CD4-positive, alpha-beta T cell treated with Interleukin-12 subunit alpha and Interleukin-12 subunit beta, for 1 hour (primary cell): ENCODE results near the gene AFF3.

ENCODE experiments used
- DNase-seq: peaks from one replicate; pipeline ENCODE4 v3.0.0-alpha.2; 2020

AFF3 gene

DNA sequence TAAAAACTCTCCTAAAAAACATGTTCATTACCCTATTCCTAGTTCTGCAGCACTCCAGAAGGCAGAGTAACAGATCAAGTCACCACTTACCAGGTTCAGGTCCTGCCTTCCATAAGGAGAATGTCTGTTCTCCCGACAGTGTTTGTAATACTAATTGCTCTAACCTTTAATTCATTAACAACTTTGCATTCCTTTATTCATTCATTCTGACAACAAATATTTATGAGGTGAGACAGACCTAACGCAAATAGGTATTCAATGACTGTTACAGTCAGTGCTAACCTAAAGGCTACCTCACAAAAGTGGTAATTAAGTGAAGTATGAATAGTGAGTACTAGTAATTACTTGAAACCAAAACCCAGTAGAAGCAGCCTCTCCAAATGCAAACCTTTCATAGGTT, 224.0 kb downstream of the AFF3 start:
- DNase-seq = no peak

DNA sequence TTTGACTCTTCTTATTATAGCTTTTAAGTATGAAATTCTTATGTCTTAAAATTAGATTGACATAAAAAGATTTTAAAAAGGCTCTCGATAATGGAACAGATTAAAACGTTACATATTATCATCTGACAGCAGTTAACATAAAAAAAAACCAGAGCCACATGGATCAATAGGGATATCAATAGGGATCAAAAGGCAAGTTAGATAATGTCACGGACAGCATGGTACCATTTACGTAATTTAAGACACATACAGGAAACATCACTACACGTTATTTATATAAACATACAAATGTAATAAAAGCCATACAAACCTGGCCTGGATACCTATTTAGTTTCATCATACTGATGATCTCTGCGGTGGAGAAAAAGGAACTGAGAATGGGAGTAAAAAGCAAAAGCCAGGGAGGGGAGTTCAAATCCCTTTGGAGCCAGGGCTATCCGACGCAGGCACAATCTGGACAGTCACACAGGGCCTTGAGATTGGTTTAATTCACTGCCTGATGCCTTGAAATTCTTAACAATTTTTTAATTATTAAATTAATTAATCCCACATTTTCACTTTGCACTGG, 227.2 kb downstream of the AFF3 start:
- DNase-seq = no peak

GRCh38 chr2:99911736-99912135, 230.7 kb downstream of the AFF3 start:
- no peak for DNase-seq

DNA sequence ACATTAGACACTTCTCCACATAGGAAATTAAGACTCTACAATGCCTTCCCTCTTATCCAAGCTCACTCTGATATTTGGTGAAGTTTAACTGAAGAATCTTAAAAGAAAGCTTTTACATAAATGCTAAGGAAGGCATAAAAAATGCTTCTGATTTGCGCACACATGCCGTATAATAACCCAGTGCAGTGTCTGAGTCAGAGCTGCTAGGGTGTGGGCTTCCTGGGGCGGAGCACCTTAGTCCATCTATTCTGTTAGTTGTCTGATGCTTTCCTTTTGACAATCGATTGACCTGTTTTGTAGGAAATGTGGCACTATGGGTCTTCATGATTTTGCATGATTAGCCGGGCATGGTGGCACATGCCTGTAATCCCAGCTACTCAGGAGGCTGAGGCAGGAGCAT, 231.5 kb downstream of the AFF3 start:
- DNase-seq = no peak

GRCh38 chr2:99905636-99906035, 236.8 kb downstream of the AFF3 start:
- no peak for DNase-seq

- no peak for DNase-seq
Measured at GRCh38 chr2:99905025-99905424, 237.4 kb downstream of the AFF3 start.

- no peak for DNase-seq
Measured at GRCh38 chr2:99903981-99904380, 238.4 kb downstream of the AFF3 start.

GRCh38 chr2:99900556-99900955, 241.8 kb downstream of the AFF3 start:
- DNase-seq = no peak

DNA sequence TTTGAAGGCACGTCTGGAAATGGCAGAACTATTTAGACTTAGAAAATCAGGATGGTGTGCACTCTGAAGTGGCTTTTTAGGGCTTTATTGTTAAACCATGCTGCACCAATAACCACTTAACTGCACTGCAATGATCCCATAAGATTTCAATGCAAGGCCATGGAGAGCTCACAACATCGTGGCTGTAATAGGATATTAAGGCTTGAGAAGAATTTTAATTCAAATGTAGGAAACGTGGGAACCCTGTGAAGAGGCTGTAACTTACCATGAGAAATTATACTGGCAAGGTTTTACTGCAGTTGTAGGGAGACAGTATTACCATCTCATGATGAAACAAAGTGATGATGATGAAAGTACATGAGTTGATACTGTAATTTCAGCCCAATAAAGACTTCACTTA, 242.5 kb downstream of the AFF3 start:
- no peak for DNase-seq

DNA sequence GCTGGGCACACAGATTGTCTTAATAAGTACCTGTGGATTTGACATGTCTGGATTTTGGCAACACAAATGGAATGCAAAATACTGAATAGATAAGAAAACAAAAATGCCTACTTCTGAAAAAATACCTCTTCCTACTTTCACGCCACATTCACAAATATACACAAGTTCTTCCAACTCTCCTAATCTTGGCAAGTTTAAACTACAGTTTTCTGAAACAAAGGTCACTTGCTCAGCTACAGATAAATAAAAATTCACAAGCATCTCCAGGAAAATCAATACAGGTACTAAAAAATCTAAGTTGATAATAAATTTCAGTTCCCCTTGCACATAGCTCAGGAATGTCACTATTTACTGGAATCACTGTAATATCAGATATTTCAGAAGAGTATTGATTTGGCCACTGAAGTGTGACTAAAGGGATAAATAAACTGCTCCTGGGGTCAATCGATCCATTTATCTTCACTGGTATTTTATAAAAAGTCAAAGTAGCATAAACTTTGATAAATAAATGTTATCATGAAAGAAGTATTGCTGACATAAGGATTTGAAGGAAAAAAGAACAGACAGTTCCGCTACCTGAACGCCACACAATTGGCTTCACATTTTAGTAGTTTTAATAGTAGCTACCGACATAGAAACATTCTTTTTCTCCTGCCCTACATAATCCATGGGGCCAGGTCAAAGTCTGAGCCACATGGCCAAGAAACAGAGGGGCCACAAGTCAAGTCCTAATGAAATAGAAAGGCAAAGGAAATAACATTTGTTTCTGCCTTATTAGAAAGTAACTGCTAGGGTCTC, 243.1 kb downstream of the AFF3 start:
- no peak for DNase-seq

DNA sequence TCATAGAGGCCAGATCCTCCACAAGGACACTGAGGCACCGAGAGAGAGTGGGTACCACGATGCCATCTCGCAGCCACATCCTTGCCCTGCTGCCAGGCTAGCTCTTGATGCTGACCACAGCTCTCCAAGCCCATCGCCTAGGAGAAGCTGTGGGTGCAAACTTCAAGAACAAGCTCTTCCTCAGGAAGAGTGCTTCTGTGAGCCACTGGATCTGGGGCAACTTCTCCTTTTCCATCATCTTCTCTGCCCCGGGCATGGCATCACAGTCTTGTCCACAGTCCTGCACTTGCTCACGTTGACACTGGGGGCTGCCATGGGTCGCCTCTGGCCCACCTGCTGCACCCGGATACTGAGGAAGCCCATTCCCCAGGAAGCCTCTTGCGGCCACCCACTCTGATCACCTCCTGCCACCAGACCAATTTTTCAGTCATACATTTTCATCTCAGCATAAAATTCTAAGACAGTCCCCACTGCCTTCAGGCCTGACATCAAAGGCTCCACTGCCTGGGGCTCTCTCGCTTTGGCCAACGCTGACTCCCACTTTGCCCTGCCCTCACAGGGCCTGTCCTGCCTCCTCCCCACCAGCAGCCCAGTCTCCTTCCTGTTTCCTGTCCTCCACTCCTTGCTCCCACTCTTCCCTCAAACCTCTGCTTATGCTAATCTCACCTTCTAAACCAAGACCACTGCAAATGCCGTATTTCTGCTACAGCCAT, 243.9 kb downstream of the AFF3 start:
- no peak for DNase-seq

- DNase-seq = no peak
Measured at GRCh38 chr2:99891428-99891780, 251.0 kb downstream of the AFF3 start.

DNA sequence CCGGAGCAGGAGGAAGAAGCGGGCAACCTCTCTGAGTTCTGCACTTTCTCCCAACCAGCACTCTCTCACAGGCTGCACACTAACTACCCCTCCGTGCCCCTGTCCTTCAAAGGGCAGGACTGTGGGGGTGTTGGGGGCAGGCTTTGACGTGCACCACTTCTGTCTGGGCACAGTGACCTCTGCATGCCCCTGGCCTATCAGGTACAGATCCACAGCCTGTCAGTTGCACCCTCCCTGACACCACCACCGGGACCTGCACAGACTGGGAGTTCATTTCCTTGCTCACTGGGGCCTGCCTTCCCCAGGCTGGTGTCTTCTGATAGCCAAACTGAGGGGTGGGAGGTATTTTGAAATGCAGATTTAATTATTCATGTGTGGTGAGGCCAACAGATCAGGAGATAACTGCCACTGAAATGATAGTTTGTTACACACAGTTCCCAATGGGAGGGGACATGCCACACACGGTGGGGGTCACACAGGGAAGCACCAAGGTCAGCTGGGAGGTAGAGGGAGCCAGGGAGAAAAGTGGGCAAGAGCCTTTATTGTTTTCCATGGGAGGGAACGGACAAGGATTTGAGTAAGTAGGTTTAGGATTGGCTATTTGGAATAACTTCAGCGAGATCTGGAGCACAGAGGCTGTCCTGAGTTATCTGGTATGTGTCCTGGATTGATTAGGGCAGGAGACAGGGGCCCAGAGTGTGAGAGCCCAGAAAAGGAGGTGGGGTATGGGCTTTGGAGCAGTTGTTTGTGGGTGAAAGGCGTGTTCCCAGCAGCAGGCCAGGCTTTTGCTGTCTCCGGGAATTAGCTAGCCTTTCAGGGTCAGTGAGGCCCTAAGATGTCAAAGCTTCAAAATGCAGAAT, 251.6 kb downstream of the AFF3 start:
- DNase-seq = no peak

GRCh38 chr2:99888617-99889016, 253.8 kb downstream of the AFF3 start:
- no peak for DNase-seq

DNA sequence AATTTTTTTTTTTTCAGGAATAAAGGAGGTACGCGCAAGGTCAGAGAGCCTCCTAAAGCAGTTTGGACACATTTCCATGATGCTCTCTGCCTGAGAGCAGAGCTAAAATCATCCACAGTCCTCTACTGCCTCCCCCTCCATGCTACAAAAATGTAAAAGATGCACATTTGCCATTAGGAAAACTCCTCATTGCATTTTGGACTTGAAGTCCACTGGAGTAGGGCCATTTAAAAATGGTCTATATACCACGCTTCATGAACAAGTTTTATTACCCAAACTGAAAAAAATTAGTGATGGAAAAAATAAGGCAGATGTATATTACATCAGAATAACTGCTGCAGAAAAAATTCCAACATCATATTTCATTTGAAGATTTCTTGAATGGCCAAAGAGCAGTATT, 256.0 kb downstream of the AFF3 start:
- DNase-seq = no peak

DNA sequence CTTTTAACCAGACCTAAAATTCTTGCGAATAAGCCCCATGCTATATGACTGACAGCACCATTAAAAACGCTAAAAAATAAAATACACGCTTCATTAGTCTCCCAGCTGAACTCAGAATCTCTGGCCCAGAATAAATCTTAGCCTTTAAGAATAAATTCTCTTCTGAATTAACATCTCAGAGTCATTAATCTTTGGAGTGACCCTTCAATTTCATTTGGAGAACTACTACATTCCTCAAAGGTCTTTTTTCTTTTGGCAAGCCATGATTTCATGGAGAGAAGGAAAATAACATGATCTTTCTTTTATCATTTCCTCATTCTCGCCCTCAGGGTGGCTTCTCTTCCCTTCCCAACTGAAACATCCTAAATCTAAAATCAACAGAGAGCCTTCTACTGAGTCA, 259.0 kb downstream of the AFF3 start:
- DNase-seq = no peak

GRCh38 chr2:99881901-99882591, 260.3 kb downstream of the AFF3 start:
- DNase-seq = no peak

- DNase-seq = no peak
Measured at GRCh38 chr2:99880964-99881294, 261.5 kb downstream of the AFF3 start.

DNA sequence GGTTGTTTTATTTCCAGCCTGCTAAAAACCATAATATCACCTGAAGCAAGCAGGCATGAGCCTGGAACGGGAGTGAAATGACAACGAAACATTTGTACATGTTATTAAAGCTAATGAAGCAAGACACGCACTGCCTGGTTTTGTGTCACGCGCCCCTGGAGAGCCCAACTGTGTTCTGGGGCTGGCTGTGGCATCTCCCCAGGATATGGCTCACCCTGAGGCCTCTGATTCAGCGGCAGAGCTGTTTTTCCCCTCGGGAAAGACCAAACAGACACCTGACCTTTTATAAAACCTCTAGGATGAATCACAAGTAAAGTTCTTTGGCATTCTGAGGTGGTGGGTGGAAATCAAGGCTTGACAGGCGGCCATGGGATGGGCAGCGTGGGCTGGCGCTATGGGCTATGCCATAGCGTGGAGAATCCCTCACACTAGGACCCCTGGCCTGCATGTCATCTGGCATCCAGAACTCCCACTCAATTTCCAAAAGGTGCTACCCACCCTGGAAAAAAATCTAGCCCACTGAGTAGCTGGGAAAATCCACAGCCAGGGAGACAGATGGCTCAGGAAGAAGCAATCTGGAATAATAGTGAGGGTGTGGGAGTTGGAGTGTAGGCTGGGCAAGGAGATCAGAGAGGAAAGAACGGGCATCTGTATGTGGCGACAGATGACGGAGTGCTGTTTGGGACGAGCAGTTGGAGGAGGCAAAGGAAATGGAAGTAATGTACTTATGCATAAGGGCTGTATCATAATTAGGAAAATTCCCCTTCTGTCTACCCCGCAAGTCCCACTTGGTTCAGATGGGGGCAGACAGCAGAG, 262.0 kb downstream of the AFF3 start:
- DNase-seq = no peak

DNA sequence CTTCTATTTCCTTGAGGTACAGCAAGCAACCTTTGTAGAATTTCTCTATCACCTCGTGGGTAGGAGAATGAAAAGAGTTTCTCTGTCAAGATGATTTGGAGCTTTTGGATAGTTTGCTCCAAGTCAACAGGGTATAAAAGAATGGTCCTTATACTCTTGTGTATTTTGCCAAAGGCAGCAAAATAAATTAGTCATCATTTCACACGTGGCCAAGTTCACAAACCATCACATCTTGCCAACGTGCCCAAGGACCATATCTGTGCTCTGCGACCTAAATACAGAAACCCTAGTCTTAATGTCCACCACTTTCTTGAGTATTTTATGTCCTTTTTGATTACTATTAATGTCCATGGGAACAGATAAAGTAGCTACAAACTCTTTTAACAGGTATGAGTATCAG, 262.9 kb downstream of the AFF3 start:
- DNase-seq = no peak

GRCh38 chr2:99878581-99879350, 263.6 kb downstream of the AFF3 start:
- DNase-seq = no peak
